Calu3 (cell line): Measurements from ENCODE around the gene USP3. TPM values are rescaled to one million over a fixed set of nuclear protein-coding genes. Genes with fewer than 3 reads are reported as not detected.

Experiments used
- BruUV-seq: library from RNA; stranded (reverse); fragments of 400-500 nt; replicated peaks from 2 replicates; lab custom pipeline; 2021; lab: Mats Ljungman, UMichigan
- CTCF ChIA-PET: fragments of 300-600 bp; sonication (Branson Sonifier 250); formaldehyde crosslinking; loops from one replicate; lab custom pipeline; 2022; ENCODE audit warnings: antibody characterized with exemption; lab: Charles Lee
- DNase-seq: peaks from one replicate; pipeline ENCODE4 v3.0.0; 2022
- H3K27ac Mint-ChIP-seq: one replicate; pipeline ENCODE4 v1.8.0; 2022; ENCODE audit warnings: mixed read lengths; ENCODE audit not compliant: unreplicated experiment
- H3K27me3 Mint-ChIP-seq: one replicate; pipeline ENCODE4 v1.8.0; 2022; ENCODE audit warnings: mixed read lengths; ENCODE audit not compliant: unreplicated experiment
- H3K36me3 Mint-ChIP-seq: one replicate; pipeline ENCODE4 v1.8.0; 2022; ENCODE audit warnings: mild to moderate bottlenecking, moderate library complexity, mixed read lengths; ENCODE audit not compliant: insufficient read depth, unreplicated experiment
- H3K4me1 Mint-ChIP-seq: one replicate; pipeline ENCODE4 v1.8.0; 2022; ENCODE audit warnings: mild to moderate bottlenecking, low read depth, mixed read lengths; ENCODE audit not compliant: unreplicated experiment
- H3K4me3 Mint-ChIP-seq: one replicate; pipeline ENCODE4 v1.8.0; 2022; ENCODE audit warnings: mild to moderate bottlenecking, low read depth, moderate library complexity, mixed read lengths; ENCODE audit not compliant: unreplicated experiment
- H3K9me3 Mint-ChIP-seq: one replicate; pipeline ENCODE4 v1.8.0; 2022; ENCODE audit warnings: low read depth, mixed read lengths; ENCODE audit not compliant: unreplicated experiment
- intact Hi-C: fragments of 100-400 bp; cut with micrococcal nuclease; formaldehyde crosslinking; loops from one replicate; pipeline ENCODE4 v1.10.0; 2022; ENCODE audit not compliant: unreplicated experiment
- total RNA-seq: library from RNA; stranded (reverse); gene quantifications from 2 replicates; pipeline ENCODE4 v1.2.3, GENCODE V29; 2022
- TF ChIP-seq, protein P1 (sequence below): fragments of 200-600 bp; IDR thresholded peaks from one replicate; pipeline ENCODE4 v1.8.0; 2022; ENCODE audit warnings: antibody characterized with exemption; ENCODE audit not compliant: unreplicated experiment

USP3 gene
- total RNA-seq, 1 experiment from 2014 or later, result 80.8 TPM

DNA sequence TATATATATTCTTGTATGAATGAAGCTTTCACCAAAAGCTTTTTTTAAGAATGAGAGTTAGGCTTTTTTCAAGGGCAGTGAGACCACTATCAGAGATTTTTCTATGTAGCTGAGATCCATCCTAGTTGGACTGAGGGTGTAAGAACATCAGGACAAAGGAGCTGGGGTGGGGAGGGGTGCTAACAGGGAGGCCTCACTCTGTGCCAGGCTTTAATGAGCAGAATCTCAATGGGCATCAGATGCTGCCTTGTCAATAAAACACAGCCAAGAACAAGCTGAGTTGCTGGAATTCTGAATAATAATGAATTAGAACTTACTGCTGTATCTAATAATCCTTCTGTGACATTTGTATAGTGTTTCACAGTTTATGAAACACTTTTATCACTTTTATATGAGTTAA is 41.4 kb upstream of the USP3 start:
- Mint-ChIP-seq H3K36me3 (peaks cover 27% of the 10 kb centered on the region), H3K27me3 (no peaks in the 10 kb centered on the region), H3K4me3 (peak overlapping the region; percentile 81), H3K4me1 (peaks cover 65% of the 10 kb centered on the region), H3K9me3 (peaks cover 3% of the 10 kb centered on the region), H3K27ac (no peak overlapping the region)
- no peak for DNase-seq
- intact Hi-C loops, result loop anchor here (2.0 kb wide), 1 partner anchor 90 kb away; no protein-coding TSS in a partner anchor
- CTCF ChIA-PET, result interaction anchor here (0.6 to 1.4 kb wide), 6 partner anchors 12 to 403 kb away, joined by 3 to 6 read pairs (median 5); no protein-coding TSS in a partner anchor
- BruUV-seq, result no TSS peak
- TF ChIP-seq, protein P1, sequence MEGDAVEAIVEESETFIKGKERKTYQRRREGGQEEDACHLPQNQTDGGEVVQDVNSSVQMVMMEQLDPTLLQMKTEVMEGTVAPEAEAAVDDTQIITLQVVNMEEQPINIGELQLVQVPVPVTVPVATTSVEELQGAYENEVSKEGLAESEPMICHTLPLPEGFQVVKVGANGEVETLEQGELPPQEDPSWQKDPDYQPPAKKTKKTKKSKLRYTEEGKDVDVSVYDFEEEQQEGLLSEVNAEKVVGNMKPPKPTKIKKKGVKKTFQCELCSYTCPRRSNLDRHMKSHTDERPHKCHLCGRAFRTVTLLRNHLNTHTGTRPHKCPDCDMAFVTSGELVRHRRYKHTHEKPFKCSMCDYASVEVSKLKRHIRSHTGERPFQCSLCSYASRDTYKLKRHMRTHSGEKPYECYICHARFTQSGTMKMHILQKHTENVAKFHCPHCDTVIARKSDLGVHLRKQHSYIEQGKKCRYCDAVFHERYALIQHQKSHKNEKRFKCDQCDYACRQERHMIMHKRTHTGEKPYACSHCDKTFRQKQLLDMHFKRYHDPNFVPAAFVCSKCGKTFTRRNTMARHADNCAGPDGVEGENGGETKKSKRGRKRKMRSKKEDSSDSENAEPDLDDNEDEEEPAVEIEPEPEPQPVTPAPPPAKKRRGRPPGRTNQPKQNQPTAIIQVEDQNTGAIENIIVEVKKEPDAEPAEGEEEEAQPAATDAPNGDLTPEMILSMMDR, result no peak

- Mint-ChIP-seq H3K36me3 (peaks cover 27% of the 10 kb centered on the region), H3K9me3 (no peaks in the 10 kb centered on the region), H3K27me3 (no peaks in the 10 kb centered on the region), H3K27ac (no peak overlapping the region), H3K4me1 (peaks cover 65% of the 10 kb centered on the region), H3K4me3 (peak overlapping the region; percentile 20)
- intact Hi-C loops, result loop anchor here (2.0 kb wide), 1 partner anchor 89 kb away; no protein-coding TSS in a partner anchor
- TF ChIP-seq, protein P1, result no peak
- no TSS peak for BruUV-seq
- no peak for DNase-seq
- CTCF ChIA-PET, result interaction anchor here (0.6 to 1.4 kb wide), 5 partner anchors 20 to 153 kb away, joined by 3 to 5 read pairs (median 3); no protein-coding TSS in a partner anchor
Measured at GRCh38 chr15:63463793-63464192, 40.6 kb upstream of the USP3 start.

DNA sequence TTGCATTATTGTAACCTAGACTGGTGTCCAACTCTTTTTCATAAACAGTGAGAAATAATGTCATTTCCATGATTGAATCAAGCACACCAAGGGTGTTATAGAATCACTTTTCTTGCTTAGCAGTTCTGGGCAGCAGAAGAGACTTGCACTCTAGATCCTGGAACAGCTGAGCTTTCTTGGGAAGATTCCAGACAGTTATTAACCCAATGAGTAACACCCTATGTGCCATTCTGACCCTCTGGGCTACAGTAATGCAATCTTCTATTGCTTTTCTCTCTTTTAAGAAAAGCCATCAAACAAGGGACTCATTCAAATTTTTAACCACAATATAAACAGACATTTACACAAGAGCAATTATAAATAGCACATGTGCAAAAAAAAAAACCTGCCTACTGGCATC is 39.3 kb upstream of the USP3 start:
- no TSS peak for BruUV-seq
- Mint-ChIP-seq H3K4me1 (peaks cover 62% of the 10 kb centered on the region), H3K27me3 (no peaks in the 10 kb centered on the region), H3K27ac (no peak overlapping the region), H3K9me3 (no peaks in the 10 kb centered on the region), H3K4me3 (no peak overlapping the region), H3K36me3 (peaks cover 26% of the 10 kb centered on the region)
- TF ChIP-seq, protein P1, result no peak
- peak; percentile 36 for DNase-seq
- intact Hi-C loops, result no loop called here
- CTCF ChIA-PET, result interaction anchor here (0.6 to 3.5 kb wide), 4 partner anchors 33 to 135 kb away, joined by 3 to 30 read pairs (median 15); partner anchors contain the start of gene USP3

- intact Hi-C loops, result loop anchor here (1.0 to 2.0 kb wide), 2 partner anchors 36 to 133 kb away; no protein-coding TSS in a partner anchor
- H3K27ac Mint-ChIP-seq, result no peak overlapping the region
- H3K4me3 Mint-ChIP-seq, result no peak overlapping the region
- no peaks in the 10 kb centered on the region for H3K9me3 Mint-ChIP-seq
- no peaks in the 10 kb centered on the region for H3K27me3 Mint-ChIP-seq
- CTCF ChIA-PET, result interaction anchor here (0.6 to 3.5 kb wide), 19 partner anchors 13 to 627 kb away, joined by 3 to 30 read pairs (median 5); partner anchors contain the start of genes CIAO2A and USP3
- peaks cover 11% of the 10 kb centered on the region for H3K36me3 Mint-ChIP-seq
- peak; percentile 69 for DNase-seq
- BruUV-seq, result no TSS peak
- H3K4me1 Mint-ChIP-seq, result peaks cover 51% of the 10 kb centered on the region
- TF ChIP-seq, protein P1, result peak; percentile 68
Measured at GRCh38 chr15:63466378-63467192, 37.8 kb upstream of the USP3 start.
